Liver (tissue), 9 donors: ENCODE data around the gene ERFL. TPM values are rescaled to one million over a fixed set of nuclear protein-coding genes. Genes with fewer than 3 reads are reported as not detected.

Source experiments
- DNase-seq: peaks from one replicate; pipeline ENCODE4 v3.0.0-alpha.2; 2017; ENCODE audit warnings: low spot score
- H3K27ac ChIP-seq, 2 donors: one replicate each; pipeline ENCODE4 v1.7.0; 2013; ENCODE audit warnings: inconsistent platforms in 2 of 2, low read length in 2 of 2, control low read depth in 1 of 2, low read depth in 1 of 2, mild to moderate bottlenecking in 1 of 2
- H3K27me3 ChIP-seq, 4 donors: one replicate each; pipeline versions ENCODE4 v1.6.1 to v1.7.0; 2013; ENCODE audit warnings: low read length in 3 of 4, inconsistent platforms in 1 of 4, mild to moderate bottlenecking in 1 of 4, moderate library complexity in 1 of 4; ENCODE audit not compliant: control insufficient read depth in 4 of 4, insufficient read depth in 4 of 4
- H3K36me3 ChIP-seq, 4 donors: one replicate each; pipeline versions ENCODE4 v1.6.1 to v1.7.0; 2013; ENCODE audit warnings: low read length in 3 of 4, mild to moderate bottlenecking in 3 of 4, low read depth in 1 of 4, moderate library complexity in 1 of 4; ENCODE audit not compliant: control insufficient read depth in 4 of 4, insufficient read depth in 3 of 4
- H3K4me1 ChIP-seq, 4 donors: one replicate each; pipeline versions ENCODE4 v1.6.1 to v1.7.0; 2013; ENCODE audit warnings: low read length in 3 of 4, mild to moderate bottlenecking in 3 of 4, moderate library complexity in 1 of 4; ENCODE audit not compliant: control insufficient read depth in 4 of 4, insufficient read depth in 4 of 4
- H3K4me3 ChIP-seq, 3 donors: one replicate each; pipeline versions ENCODE4 v1.6.1 to v1.7.0; 2013; ENCODE audit warnings: low read length in 3 of 3, control low read depth in 1 of 3, low read depth in 1 of 3, mild to moderate bottlenecking in 1 of 3
- H3K9ac ChIP-seq, 2 donors: one replicate each; pipeline ENCODE4 v1.7.0; 2013; ENCODE audit warnings: low read length in 2 of 2, mild to moderate bottlenecking in 2 of 2, moderate library complexity in 2 of 2, control low read depth in 1 of 2, low read depth in 1 of 2
- H3K9me3 ChIP-seq, 4 donors: one replicate each; pipeline versions ENCODE4 v1.6.1 to v1.7.0; 2013; ENCODE audit warnings: low read length in 3 of 4; ENCODE audit not compliant: control insufficient read depth in 4 of 4
- EGR1 ChIP-seq, 2 donors: IDR thresholded peaks; 2 replicates each; pipeline ENCODE4 v1.6.1; 2016 to 2018; ENCODE audit warnings: antibody characterized with exemption in 2 of 2, low read depth in 2 of 2
- FOXA1 ChIP-seq: IDR thresholded peaks from 2 replicates; pipeline ENCODE4 v1.6.1; 2016; ENCODE audit warnings: antibody characterized with exemption
- GABPA ChIP-seq, 2 donors: IDR thresholded peaks in 1 of 2; conservative IDR thresholded peaks in 1 of 2; 2 replicates each; pipeline ENCODE4 v1.6.1; 2016; ENCODE audit warnings: antibody characterized with exemption in 2 of 2, mild to moderate bottlenecking in 1 of 2, moderate library complexity in 1 of 2
- HNF4A ChIP-seq, 2 donors: conservative IDR thresholded peaks; 2 replicates each; pipeline ENCODE4 v1.6.1; 2016; ENCODE audit warnings: antibody characterized with exemption in 2 of 2, mild to moderate bottlenecking in 2 of 2
- HNF4G ChIP-seq: IDR thresholded peaks from 2 replicates; pipeline ENCODE4 v1.6.1; 2016; ENCODE audit warnings: antibody characterized with exemption
- JUND ChIP-seq, 2 donors: IDR thresholded peaks; 2 replicates each; pipeline ENCODE4 v1.6.1; 2016; ENCODE audit warnings: antibody characterized with exemption in 2 of 2
- NR2F2 ChIP-seq: IDR thresholded peaks from 2 replicates; pipeline ENCODE4 v1.6.1; 2016; ENCODE audit warnings: antibody characterized with exemption
- RAD21 ChIP-seq, 2 donors: IDR thresholded peaks; 2 replicates each; pipeline ENCODE4 v1.6.1; 2016; ENCODE audit warnings: antibody characterized with exemption in 2 of 2, mild to moderate bottlenecking in 2 of 2
- REST ChIP-seq: IDR thresholded peaks from 2 replicates; pipeline ENCODE4 v1.6.1; 2016; ENCODE audit warnings: antibody characterized with exemption, mild to moderate bottlenecking
- RXRA ChIP-seq, 2 donors: IDR thresholded peaks; 2 replicates each; pipeline ENCODE4 v1.6.1; 2017 to 2018; ENCODE audit warnings: antibody characterized with exemption in 2 of 2, mild to moderate bottlenecking in 1 of 2
- SP1 ChIP-seq: IDR thresholded peaks from 2 replicates; pipeline ENCODE4 v1.6.1; 2018; ENCODE audit warnings: antibody characterized with exemption, mild to moderate bottlenecking
- TAF1 ChIP-seq: conservative IDR thresholded peaks from 2 replicates; pipeline ENCODE4 v1.6.1; 2016; ENCODE audit warnings: antibody characterized with exemption, mild to moderate bottlenecking
- YY1 ChIP-seq: IDR thresholded peaks from 2 replicates; pipeline ENCODE4 v1.6.1; 2016; ENCODE audit warnings: antibody characterized with exemption, mild to moderate bottlenecking
- ZBTB33 ChIP-seq: IDR thresholded peaks from 2 replicates; pipeline ENCODE4 v1.6.1; 2016; ENCODE audit warnings: antibody characterized with exemption
- WGBS: extraction: QIAGEN DNeasy Blood & Tissue Kit; methylation state at CpG from one replicate; pipeline ENCODE4 v1.1.7; 2013; 5-methylcytosine and 5-hydroxymethylcytosine counted together
- polyA plus RNA-seq, 2 donors: library from polyadenylated mRNA; stranded (reverse) in 1 of 2; unstranded in 1 of 2; fragments of 200-250 nt in 1 of 2; fragments of >200 nt in 1 of 2; fragmentation: Nextera tagmentation in 1 of 2; extraction: Ambion mirVana in 1 of 2; gene quantifications; one replicate each; pipeline versions ENCODE4 v1.2.1 to v1.2.3, GENCODE V29; 2013 to 2015
- total RNA-seq, 2 donors: library from RNA; depleted of rRNA; stranded (reverse); fragments of >200 nt; gene quantifications; one replicate each; pipeline ENCODE4 v1.2.3, GENCODE V29; 2014
- TF ChIP-seq, protein P1 (sequence below): IDR thresholded peaks from 2 replicates; pipeline ENCODE4 v1.6.1; 2016; ENCODE audit warnings: antibody characterized with exemption
- TF ChIP-seq, protein P2 (sequence below): fragments of 150-350 bp; IDR thresholded peaks from 2 replicates; pipeline ENCODE4 v1.5.1; 2017; ENCODE audit warnings: improper control_type of control experiment, low read depth, low read length; ENCODE audit not compliant: missing input control
- donor health status: healthy.
- donor health status: healthy.
- donor health status: healthy.
- donor health status: healthy.
- donor health status: healthy.

ERFL gene
- total and polyA plus RNA-seq, 4 donors: not detected

GRCh38 chr19:41906271-41906670, 22.0 kb downstream of the ERFL start:
- Histone ChIP-seq H3K27ac (no peak overlapping the region), H3K4me1 (peaks cover 0 to 7% (median 4%) of the 10 kb centered on the region in 4 donors), H3K9ac (no peak overlapping the region), H3K4me3 (no peak overlapping the region), H3K27me3 (no peaks in the 10 kb centered on the region), H3K36me3 (peaks cover 23 to 51% (median 24%) of the 10 kb centered on the region in 4 donors), H3K9me3 (no peaks in the 10 kb centered on the region)
- TF ChIP-seq, protein P1, sequence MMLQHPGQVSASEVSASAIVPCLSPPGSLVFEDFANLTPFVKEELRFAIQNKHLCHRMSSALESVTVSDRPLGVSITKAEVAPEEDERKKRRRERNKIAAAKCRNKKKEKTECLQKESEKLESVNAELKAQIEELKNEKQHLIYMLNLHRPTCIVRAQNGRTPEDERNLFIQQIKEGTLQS: no peak
- TF ChIP-seq GABPA (IDR thresholded peaks at IDR 0.05 in 1 of 2, conservative IDR thresholded peaks at IDR 0.05 in 1 of 2): no peak
- TF ChIP-seq HNF4G: no peak
- TF ChIP-seq JUND (IDR thresholded peaks at IDR 0.05): no peak
- no peak for TF ChIP-seq EGR1 (IDR thresholded peaks at IDR 0.05; ENCODE audit: low read depth in 2 of 2)
- no peak for TF ChIP-seq REST
- TF ChIP-seq YY1: no peak
- no peak for TF ChIP-seq FOXA1
- TF ChIP-seq RAD21 (IDR thresholded peaks at IDR 0.05): no peak
- TF ChIP-seq SP1: no peak
- TF ChIP-seq TAF1: no peak
- TF ChIP-seq HNF4A (conservative IDR thresholded peaks at IDR 0.05): no peak
- TF ChIP-seq, protein P2, sequence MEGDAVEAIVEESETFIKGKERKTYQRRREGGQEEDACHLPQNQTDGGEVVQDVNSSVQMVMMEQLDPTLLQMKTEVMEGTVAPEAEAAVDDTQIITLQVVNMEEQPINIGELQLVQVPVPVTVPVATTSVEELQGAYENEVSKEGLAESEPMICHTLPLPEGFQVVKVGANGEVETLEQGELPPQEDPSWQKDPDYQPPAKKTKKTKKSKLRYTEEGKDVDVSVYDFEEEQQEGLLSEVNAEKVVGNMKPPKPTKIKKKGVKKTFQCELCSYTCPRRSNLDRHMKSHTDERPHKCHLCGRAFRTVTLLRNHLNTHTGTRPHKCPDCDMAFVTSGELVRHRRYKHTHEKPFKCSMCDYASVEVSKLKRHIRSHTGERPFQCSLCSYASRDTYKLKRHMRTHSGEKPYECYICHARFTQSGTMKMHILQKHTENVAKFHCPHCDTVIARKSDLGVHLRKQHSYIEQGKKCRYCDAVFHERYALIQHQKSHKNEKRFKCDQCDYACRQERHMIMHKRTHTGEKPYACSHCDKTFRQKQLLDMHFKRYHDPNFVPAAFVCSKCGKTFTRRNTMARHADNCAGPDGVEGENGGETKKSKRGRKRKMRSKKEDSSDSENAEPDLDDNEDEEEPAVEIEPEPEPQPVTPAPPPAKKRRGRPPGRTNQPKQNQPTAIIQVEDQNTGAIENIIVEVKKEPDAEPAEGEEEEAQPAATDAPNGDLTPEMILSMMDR: no peak
- no peak for TF ChIP-seq RXRA (IDR thresholded peaks at IDR 0.05)
- DNase-seq: no peak
- WGBS: 84% methylated on average over 9 of the region's 9 CpGs

GRCh38 chr19:41905273-41906002, 22.8 kb downstream of the ERFL start:
- H3K9me3 ChIP-seq: no peaks in the 10 kb centered on the region
- peaks cover 23 to 53% (median 24%) of the 10 kb centered on the region in 4 donors for H3K36me3 ChIP-seq
- H3K4me3 ChIP-seq: no peak overlapping the region
- no peak overlapping the region for H3K27ac ChIP-seq
- WGBS: 91% methylated on average over 24 of the region's 24 CpGs
- DNase-seq: no peak
- no peak overlapping the region for H3K9ac ChIP-seq
- peaks cover 0 to 7% (median 4%) of the 10 kb centered on the region in 4 donors for H3K4me1 ChIP-seq
- H3K27me3 ChIP-seq: no peaks in the 10 kb centered on the region
- TF ChIP-seq ZBTB33 (no peak), HNF4G (no peak), RAD21 (IDR thresholded peaks at IDR 0.05) (no peak), JUND (IDR thresholded peaks at IDR 0.05) (no peak), RXRA (IDR thresholded peaks at IDR 0.05) (no peak), EGR1 (IDR thresholded peaks at IDR 0.05; ENCODE audit: low read depth in 2 of 2) (no peak), YY1 (no peak), FOXA1 (no peak), REST (no peak), NR2F2 (no peak), SP1 (no peak)
- TF ChIP-seq, protein P1: no peak
- TF ChIP-seq, protein P2: no peak
